ENCODE data around the gene ESPL1.

DNA sequence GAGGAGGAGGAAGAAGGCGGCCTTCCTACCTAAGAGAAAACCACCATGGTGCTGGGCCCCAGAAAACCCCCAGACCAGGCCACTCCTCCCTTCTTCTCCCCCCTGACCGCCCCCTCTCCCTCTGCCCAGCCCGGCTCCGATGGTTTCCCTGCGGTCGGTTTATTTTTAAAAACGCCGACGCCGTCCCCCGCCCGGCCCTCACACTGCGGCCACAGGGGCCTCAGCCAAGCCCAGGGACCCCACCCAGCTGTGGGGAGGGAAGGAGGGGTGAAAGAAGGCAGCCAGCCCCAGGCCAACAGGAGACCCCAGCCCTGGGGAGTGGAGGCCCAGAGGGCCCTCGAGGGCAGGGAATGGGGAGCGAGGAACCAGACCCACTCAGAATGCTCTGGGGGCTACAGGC lies 64.6 kb downstream of the ESPL1 start:
- TF ChIP-seq, protein P1, sequence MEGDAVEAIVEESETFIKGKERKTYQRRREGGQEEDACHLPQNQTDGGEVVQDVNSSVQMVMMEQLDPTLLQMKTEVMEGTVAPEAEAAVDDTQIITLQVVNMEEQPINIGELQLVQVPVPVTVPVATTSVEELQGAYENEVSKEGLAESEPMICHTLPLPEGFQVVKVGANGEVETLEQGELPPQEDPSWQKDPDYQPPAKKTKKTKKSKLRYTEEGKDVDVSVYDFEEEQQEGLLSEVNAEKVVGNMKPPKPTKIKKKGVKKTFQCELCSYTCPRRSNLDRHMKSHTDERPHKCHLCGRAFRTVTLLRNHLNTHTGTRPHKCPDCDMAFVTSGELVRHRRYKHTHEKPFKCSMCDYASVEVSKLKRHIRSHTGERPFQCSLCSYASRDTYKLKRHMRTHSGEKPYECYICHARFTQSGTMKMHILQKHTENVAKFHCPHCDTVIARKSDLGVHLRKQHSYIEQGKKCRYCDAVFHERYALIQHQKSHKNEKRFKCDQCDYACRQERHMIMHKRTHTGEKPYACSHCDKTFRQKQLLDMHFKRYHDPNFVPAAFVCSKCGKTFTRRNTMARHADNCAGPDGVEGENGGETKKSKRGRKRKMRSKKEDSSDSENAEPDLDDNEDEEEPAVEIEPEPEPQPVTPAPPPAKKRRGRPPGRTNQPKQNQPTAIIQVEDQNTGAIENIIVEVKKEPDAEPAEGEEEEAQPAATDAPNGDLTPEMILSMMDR (conservative IDR thresholded peaks at IDR 0.05; ENCODE audit: low read length) = no peak
- TF ChIP-seq EZH2phosphoT487 (IDR thresholded peaks at IDR 0.05; ENCODE audit: borderline replicate concordance, low read depth, low read length) = no peak

Data from OCI-LY7 (cell line).